Activated naive CD4-positive, alpha-beta T cell treated with anti-CD3 and anti-CD28 coated beads, Interleukin-2, amount 50 U/mL, for 16 hours (primary cell): Measurements from ENCODE around the gene TSC2.
A peak's percentile ranks its signal among the peaks of the same experiment; 100 is the strongest.
"Not testable (repeated sequence)": the region's sequence is repeated elsewhere in the genome, so short reads cannot be mapped to it uniquely, and the experiment has no call there.

Experiments used
- DNase-seq: peaks from one replicate; pipeline ENCODE4 v3.0.0-alpha.2; 2020

Gene TSC2

DNA sequence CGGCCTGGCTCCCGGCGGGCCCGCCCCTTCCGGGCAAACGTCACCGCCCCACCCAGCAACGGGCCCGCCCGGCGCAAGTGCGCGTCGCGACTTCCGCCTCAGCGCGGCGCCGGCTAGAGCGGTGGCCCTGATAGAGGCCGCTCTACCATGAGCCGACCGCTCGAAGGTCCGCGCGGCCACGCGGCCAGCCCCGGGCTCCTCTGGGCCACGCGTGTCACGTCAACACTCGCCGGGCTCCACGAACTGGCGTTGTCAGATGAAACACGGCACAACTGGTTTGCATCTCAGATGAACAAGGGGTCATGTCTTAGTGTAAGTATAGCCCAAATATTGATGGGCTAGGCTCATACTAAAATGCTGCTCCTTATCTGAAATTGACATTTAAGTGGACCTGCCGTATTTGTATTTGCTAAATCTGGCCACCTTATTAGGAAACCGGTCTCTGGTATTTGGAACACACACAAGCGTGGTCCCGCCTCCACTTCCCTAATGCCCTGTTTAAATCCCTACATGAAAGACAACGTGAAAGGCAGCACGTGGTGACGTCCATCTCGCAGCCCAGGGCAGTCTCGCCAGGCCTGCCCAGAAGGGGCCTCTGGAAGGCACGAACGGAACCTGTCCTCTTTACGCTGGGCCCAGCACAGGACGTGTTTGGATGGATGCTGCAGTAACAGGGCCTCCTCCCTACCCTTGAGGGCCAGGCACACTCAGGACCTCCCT lies 37.8 kb upstream of the TSC2 start, which contains the start of gene ZNF598:
Gene ZNF598, minus strand, starts transcription at position 31 of the 720 bp plus-strand sequence.
- DNase-seq = peak; percentile 84

DNA sequence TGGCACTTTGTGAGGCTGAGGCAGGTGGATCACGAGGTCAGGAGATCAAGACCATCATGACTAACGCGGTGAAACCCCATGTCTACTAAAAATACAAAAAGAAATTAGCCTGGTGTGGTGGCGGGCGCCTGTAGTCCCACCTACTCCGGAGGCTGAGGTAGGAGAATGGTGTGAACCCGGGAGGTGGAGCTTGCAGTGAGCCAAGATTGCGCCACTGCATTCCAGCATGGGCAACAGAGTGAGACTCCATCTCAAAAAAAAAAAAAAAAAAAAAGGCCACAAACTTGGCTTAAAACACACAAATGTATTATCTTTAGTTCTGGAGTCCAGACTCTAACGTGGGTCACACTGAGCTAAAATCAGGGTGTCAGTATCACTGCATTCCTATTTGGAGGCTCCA lies 36.1 kb upstream of the TSC2 start:
- not testable (repeated sequence) for DNase-seq

DNA sequence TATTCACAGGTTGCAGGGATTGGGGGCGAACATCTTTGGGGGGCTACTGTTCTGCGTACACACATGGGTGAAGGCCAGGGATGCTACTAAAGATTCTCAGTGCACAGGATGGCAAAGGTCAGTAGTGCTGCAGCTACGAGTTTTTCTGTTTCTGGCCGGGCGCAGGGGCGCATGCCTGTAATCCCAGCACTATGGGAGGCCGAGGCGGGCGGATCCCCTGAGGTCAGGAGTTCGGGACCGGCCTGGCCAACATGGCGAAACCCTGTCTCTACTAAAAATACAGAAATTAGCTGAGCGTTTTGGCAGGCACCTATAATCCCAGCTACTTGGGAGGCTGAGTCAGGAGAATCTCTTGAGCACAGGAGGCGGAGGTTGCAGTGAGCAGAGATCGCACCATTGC lies 34.3 kb upstream of the TSC2 start:
- DNase-seq = no peak

DNA sequence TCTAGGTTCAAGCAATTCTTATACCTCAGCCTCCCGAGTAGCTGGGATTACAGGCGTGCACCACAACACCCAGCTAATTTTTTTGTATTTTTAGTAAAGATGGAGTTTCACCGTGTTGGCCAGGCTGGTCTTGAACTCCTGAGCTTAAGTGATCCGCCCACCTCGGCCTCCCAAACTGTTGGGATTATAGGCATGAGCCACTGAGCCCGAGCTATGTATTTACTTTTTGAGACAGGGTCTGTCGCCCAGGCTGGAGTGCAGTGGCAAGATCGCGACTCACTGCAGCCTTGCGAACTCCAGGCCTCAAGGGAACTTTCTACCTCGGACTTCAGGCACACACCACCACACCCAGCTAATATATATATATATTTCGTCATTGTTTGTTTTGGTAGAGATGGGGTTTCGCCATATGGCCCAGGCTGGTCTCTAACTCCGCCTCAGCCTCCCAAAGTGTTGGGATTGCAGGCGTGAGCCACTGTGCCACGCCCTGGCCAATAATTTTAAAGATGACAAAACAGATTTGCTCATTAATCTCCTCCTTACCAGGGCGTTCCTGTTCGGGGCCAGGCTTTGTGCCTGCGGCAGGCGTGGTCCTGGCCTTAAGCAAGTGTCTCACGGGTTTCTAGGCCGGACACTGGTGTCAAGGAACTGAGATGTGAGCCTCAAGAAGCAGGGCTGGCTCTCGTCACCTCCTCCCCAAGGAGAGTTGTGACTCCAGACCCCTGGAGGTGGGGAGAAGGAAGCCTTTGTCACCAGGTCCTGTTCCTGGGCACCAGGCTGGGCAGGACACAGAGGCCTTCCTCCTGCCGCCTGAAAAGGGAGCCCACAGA lies 32.5 kb upstream of the TSC2 start:
- no peak for DNase-seq

DNA sequence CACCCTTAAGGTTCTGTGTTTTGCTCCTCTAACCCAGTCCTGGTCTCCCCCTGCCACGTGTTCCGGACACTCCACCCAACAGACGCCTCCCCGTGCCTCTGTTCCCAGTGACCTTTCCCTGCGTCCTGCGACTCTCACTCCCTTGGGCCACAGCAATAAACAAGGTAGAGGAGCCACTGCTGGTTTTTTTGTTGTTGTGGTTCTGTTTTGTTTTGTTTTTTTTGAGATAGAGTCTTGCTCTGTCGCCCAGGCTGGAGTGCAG lies 31.9 kb upstream of the TSC2 start:
- DNase-seq = no peak

DNA sequence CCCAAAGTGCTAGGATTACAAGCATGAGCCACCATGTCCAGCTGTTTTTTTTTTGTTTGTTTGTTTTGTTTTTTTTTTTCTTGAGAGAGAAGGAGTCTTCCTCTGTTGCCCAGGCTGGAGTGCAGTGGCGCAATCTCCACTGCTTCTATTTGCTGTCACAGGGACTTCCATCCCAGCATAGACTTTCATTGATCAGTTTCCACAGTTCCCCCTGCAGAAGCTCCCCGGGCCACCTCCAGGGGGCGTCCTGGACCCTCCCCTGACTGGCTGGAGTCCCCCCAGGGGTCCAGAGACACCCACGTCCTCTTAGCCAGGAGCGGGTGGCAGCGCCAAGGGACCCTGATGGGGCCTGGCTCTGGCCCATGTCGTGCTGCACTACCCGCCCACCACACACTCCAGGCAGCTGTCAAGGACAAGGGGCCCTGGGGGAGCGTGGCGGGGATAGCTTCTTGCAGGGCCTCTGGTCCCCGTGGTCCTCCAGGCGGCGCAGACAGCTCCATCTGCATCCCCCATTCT lies 31.3 kb upstream of the TSC2 start:
- no peak for DNase-seq

DNA sequence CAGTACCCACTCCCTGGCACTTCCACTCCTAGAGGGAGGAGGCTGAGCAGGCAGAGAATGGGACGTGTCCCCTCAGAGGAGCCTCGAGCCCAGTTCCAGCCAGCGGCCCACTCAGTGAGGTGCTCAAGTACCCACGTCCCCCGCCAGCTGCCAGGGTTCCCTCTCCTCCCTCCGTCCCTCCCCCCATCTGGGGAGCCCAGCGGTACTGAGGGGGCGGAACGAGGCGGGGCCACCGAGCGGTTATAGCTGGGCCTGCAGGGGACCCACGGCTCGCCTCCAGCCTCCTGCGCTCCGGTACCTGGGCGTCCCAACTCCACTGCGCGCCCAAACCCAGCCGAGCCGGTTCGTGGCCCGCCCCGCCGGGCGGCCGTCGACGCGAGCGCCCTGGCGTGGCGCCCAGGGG lies 28.3 kb upstream of the TSC2 start, which contains the start of gene NPW:
Gene NPW, plus strand, starts transcription at position 268 of the 403 bp plus-strand sequence.
- DNase-seq = peak; percentile 46

DNA sequence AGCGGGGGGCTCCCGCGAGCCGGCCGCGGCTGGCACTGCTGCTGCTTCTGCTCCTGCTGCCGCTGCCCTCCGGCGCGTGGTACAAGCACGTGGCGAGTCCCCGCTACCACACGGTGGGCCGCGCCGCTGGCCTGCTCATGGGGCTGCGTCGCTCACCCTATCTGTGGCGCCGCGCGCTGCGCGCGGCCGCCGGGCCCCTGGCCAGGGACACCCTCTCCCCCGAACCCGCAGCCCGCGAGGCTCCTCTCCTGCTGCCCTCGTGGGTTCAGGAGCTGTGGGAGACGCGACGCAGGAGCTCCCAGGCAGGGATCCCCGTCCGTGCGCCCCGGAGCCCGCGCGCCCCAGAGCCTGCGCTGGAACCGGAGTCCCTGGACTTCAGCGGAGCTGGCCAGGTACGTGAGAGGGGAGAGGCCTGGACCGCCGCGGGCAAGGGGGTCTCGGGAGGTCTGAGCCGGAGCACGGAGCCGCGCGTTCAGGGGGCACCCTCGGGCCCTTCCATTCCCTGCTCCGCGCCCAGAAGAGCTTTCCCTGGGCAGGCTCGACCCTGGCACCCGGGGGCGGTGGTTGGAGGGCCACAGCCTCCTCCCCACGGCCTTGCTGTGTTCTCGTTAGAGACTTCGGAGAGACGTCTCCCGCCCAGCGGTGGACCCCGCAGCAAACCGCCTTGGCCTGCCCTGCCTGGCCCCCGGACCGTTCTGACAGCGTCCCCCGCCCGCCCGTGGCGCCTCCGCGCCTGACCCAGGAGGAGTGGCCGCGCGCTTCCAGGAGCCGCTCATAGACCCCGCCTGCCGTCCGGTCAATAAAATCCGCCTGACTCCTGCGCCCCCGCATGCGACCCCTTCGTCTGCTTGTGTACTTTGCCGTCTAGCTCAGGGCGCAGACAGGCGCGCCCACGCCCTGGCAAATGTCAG lies 27.6 kb upstream of the TSC2 start:
- no peak for DNase-seq

DNA sequence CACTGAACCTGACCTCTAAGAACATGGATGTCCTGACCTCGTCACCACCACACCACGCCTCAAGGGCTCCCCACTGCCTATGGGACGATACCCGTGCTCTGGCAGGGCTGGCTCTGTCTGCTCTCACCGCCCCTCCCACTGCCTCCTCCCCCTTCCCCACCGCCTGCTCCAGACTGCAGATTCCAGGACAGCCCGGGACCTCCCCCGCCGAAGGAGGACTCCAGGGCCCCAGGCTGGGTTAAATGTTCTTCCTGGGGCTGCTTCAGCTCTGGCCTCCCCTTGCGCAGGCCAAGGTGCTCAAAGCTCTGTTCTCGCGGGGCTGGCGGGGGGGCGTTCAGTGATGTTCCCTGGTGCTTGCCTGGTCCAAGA lies 25.1 kb upstream of the TSC2 start:
- DNase-seq = no peak

DNA sequence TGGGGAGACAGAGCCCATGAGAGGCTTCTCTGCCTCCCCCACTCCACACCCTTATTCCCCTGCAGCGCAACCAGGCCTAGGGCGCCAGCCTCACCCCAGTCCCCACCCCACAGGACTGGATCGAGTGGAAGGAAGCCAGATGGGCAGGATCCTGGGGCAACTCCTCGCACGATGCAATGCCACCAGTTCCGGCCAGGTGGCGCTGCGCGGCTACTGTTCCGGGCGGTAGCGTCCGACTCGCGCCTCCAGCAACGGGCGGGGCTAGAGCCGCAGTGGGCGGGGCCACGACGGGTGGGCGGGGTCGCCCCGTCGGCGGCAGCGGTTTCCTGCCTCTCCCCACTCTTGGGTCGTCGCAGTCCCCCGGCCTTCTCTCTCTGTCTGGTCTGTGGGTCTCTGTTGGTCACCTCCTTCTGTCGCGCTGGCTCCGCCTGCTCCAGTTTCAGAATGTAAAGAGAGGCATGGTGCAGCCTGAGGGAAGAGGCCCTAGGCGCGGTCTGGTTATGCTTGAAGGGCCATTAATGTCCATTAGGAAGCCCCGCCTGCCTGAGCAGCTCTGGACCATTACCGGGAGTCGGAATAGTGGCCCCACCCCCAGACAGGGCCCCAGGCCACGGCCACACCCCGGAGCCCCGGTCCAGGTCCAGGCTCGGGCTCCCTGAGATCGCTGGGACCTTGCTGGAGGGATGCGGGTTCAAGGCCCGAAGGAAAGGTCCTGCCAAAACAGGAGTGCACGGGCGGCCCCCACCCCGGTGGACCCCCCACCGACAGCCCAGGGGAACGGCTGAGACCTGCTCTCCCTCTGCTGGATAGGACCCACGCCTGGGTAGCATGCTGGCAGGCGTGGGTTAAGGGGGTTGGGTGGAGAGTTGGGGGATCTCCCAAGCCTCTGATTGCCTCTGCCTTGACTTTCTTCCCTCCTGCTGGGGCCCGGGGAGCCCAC lies 24.4 kb upstream of the TSC2 start:
- peak; percentile 94 for DNase-seq

DNA sequence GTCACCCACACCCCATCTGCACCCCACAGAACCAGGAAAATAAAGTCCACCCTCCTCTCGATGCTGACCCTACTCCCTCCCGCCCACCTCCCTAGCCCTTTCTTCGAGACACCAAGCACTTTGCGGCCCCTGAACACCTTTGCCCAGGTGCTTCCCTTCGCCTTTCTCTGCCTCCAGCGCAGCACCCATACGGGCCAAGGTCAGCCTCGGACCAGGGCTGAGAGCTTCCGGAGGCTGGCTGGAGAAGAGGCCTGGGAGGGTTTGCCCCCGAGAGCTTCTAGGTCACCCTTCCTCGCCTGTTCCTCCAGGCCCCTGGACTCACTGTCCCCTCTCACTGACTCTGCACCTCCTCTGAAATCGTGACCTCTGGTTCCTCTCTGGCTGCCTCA lies 23.8 kb upstream of the TSC2 start:
- no peak for DNase-seq

DNA sequence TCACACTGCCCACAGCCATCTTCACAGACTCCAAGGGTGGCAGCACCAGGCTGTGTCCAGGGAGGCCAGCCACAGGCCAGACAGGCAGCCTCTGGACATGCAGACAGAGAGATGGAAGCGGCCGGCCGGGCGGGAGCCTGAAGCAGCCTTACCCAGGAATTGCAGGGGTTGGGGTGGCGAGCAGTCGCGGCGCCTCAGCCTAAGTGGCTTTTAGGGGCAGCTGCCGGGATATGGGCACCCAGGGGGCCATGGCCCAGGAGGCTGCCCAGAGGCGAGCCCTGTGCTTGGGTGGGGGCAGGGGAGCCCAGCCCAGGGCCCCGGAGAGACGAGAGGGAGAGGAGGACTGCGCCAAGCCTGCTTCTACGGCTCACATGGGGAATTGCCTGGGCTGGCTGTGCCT lies 22.5 kb upstream of the TSC2 start:
- DNase-seq = no peak

DNA sequence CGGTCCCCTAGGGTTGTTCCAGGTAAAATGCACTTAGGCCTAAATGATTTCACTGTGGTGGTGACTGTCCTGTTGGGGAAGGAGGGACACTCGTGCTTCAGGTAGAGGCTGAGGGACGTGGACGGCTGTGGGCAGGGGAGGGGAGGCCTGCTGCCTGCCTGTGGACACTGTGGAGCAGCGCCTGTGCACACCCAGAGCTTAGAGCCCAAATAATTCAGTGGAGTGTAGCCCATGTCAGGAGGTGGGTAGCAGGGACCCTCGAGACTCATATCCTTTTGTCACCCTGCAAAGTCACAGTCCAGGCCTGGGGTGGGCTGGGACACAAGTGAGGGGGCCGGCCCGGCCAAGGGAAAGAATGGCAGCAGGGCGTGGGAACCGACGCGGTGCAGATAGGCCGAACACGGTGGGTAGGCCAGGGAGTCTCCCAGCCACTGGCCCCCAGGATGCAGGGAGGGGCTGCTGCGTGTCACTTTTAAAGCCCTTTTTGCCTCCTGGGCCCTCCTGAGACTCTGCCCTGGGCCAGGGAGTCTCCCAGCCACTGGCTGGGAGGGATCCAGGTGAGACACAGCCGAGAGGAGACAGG lies 21.8 kb upstream of the TSC2 start:
- DNase-seq = no peak

DNA sequence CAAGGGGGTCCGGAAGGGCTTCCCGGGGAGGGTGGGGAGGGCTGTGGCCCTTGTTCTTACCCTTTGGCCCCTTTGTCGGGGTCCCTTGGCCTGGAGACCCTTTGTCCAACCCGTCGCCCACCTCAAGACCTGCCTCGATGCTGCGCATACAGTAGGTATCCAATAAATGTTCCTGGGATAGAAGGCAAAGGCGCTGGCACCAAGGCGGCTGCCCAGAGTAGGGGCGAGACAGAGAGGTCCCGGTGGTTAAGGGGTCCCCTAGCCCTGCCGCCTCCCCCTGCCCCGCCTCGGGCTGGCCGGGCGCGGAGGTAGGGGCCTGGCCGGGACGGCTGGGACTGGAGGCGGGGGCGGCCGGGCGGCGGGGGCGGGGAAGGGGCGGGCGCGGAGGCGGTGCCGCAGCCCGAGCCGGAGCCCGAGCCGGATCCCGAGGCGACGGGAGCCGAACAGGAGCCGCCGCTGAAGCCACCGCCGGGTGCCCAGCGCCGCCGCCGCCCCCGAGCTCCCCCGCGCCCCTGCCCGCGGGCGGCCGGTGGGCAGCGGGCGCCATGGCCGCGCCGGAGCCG lies 21.2 kb upstream of the TSC2 start, which contains the start of gene NHERF2:
Gene NHERF2, plus strand, starts transcription at position 442 of the 563 bp plus-strand sequence. Its CDS starts 104 bp downstream, at position 546.
- DNase-seq = no peak

DNA sequence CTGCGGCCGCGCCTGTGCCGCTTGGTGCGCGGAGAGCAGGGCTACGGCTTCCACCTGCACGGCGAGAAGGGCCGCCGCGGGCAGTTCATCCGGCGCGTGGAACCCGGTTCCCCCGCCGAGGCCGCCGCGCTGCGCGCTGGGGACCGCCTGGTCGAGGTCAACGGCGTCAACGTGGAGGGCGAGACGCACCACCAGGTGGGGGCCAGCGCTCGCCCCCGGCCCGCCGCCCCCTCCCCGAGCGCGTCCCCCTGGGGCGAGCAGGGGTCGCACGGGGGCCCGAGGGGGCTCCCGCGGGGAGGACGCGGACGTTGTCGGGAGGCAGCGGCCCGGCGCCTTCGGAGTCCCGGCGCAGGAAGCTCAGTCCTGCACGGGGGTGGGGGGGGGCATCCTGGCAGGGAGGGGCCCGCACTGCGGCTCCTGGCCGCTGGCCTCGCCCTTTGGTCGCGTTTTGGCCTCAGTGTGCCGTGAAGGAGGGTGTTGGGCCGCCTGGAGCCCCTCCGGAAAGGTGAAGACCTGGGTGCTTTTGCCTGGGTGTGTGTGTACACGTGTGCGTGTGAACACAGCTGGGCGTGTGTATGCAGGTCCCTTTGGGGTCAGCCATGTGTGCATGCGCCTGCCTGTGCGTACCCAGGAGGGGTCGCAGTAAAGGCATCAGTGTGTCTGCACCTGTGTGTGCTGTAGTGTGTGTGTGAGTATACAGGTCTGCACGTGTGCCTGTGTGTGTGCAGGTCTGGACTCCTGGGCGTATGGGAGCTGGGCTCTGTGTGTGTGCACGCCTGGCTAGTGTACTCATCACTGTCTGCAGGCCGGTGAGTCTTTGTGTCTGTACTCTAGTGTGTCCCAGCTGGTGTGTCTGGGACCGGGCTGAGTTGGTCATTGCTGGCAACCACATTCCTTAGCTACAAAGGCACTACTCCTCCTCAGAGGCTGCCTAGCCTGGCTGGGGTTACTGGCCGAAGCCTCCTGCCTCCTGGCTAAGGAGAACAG lies 20.5 kb upstream of the TSC2 start:
- no peak for DNase-seq

DNA sequence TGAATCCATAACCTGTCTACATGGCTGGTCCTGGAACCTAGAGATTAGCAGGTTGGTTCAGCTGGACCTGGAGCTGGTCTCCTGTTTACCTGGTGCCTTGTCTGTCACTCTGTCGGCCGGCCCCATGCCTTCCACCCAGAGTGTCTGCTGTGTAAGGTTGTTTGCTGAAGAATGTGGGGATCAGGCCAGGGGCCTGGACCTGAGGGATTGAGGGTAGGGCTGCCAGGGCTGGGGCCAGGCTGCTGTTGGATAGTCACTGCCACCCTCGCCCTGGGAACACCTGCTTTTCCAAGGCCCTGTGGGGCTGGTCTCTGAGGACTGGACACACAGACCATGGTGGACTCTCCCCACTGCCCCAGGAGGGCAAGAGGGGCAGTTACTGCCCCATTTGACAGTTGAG lies 19.6 kb upstream of the TSC2 start:
- no peak for DNase-seq

DNA sequence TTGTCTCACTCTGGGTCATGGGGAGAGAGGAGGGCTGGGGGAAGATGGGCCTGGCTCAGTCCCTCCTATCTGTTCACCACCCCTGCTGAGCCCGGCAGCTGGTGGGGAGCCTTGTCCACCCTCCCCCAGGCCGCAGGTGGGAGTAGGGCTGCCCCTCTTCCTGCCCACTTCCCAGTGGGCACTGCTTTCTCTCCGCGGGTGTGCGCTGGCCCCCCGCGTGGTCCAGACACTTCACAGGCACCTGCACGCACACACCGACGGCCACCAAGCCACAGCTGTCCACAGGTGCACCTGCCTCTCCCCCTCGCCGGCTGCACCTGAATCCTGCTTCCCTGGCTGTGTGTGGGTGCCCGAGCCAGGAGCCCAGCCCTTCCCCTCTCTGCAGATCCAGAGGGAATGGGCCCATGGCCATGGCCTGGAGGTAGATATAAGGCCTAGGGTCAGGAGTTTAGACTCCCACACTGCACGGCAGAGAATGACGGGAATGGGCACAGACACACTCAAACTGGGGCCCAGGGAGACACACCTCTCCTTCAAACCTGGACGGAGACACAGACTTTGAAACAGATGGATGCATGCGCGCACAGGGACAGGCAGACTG lies 19.1 kb upstream of the TSC2 start:
- DNase-seq = no peak

DNA sequence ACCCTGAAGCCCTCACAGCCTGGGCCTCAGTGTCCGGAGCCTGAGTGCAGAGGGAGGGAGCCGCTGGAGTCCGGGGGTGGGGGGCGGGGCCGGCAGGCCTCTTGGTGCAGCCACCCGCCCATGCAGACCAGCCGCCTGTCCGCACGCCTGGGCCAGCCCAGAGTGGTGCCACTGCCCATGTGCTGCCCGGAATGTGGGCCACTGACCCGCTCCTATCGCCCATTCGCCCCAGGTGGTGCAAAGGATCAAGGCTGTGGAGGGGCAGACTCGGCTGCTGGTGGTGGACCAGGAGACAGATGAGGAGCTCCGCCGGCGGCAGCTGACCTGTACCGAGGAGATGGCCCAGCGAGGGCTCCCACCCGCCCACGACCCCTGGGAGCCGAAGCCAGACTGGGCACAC lies 18.4 kb upstream of the TSC2 start:
- no peak for DNase-seq

DNA sequence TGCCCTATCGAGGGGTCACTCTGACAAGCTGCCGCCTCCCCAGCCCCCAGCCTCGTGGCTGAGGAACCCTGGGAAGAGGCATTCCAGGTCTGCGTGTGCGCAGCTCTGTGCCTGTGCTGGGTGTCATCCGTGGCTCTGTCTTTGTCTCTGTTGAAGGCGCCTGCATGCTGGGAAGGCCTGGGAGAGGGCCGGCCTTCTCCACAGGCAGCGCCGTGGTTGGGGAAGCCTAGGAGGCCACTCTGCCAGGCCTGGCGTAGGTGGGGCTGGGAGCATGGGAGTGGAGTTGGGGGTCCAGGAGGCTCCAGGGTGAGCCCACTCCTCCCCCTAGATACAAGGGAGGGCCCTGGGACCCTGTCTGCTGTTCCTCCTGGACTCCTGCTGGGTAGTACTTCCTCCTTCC lies 17.7 kb upstream of the TSC2 start:
- no peak for DNase-seq
